Heart left ventricle (tissue), 13 donors: Measurements from ENCODE around the gene LAMA1.

Experiments used
- POLR2A ChIP-seq, 2 donors: fragments of 450-650 bp; IDR thresholded peaks; one replicate each; pipeline ENCODE4 v1.6.1; 2017; ENCODE audit warnings: antibody characterized with exemption in 2 of 2, mild to moderate bottlenecking in 2 of 2, moderate library complexity in 2 of 2
- TF ChIP-seq, protein P1 (sequence below), 12 donors: fragments of 200-600 bp; sonication (generic) in 4 of 12; IDR thresholded peaks; one replicate each; pipeline versions ENCODE4 v1.5.0 to v1.8.0; 2018 to 2022; ENCODE audit warnings: antibody characterized with exemption in 12 of 12, mild to moderate bottlenecking in 5 of 12
- donor health status: ischemic (EF 13 %, LVEDD 7.1; RV severe dilation, severe dysfunction).
- donor health status: DM: no; HTN: yes; CAD: no.
- donor health status: DM: no; HTN: no; CAD: no.
- donor health status: ischemic (EF 25% LVEDD 6.9; RV normal size, moderate dysfunction).
- donor health status: ischemic (EF 25% LVEDD 5.7; RV mildly dilated, moderate dysfunction).
- donor health status: ischemic (EF 35%, LVEDD 5.7; RV mildly dilated, moderate dysfunction).
- donor health status: nonischemic (EF 11% LVEDD 7.7; RV severe dilation, severe dysfunction).
- donor health status: DM: yes; HTN: yes; CAD: no.
- donor health status: PGD.
- donor health status: ischemic (EF 29% LVEDD 5.4; RV normal size, mild dysfunction).
- donor health status: nonischemic (EF 23%, LVEDD 6.1; RV moderate dilation, normal function).

DNA sequence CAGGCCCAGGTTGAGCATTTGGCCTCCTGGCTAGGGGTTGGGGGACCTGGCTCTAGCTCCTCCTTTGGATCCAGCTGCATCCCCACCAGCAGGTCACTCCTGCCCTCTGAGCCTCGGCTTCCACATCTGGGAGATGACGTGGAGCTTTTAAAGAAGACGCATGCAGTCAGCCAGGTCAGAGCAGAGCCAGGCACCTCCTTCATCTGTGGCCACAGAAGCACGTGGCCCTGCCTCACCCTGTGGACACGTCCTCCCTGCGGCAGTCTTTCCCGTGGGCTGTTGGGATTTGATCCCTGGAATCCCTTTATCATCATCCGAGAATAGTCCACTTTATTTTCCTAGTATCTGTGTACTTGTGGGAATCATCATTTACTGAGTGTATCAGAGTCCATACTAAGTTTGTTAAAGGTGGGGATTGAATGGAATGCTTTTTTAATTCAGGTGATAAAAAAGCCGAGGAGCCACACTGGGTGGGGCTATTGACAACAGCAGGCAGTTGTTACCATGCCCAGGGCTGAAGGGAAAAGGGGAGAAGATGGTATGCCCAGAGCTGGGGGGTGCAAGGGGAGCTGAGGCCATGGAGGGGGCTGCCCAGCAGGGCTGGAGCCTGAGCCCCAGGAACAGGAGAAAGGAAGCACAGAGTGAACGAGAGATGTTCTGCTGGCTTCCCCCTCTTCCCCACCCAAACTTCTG, 170.1 kb downstream of the LAMA1 start:
- TF ChIP-seq, protein P1, sequence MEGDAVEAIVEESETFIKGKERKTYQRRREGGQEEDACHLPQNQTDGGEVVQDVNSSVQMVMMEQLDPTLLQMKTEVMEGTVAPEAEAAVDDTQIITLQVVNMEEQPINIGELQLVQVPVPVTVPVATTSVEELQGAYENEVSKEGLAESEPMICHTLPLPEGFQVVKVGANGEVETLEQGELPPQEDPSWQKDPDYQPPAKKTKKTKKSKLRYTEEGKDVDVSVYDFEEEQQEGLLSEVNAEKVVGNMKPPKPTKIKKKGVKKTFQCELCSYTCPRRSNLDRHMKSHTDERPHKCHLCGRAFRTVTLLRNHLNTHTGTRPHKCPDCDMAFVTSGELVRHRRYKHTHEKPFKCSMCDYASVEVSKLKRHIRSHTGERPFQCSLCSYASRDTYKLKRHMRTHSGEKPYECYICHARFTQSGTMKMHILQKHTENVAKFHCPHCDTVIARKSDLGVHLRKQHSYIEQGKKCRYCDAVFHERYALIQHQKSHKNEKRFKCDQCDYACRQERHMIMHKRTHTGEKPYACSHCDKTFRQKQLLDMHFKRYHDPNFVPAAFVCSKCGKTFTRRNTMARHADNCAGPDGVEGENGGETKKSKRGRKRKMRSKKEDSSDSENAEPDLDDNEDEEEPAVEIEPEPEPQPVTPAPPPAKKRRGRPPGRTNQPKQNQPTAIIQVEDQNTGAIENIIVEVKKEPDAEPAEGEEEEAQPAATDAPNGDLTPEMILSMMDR (IDR thresholded peaks at IDR 0.05), result no peak
- TF ChIP-seq POLR2A (IDR thresholded peaks at IDR 0.05), result no peak
